Coronary artery (tissue), 2 donors: ENCODE results near the gene KCTD5.
"Not testable (repeated sequence)": the region's sequence is repeated elsewhere in the genome, so short reads cannot be mapped to it uniquely, and the experiment has no call there.

Experiments
- DNase-seq: peaks from one replicate; pipeline ENCODE4 v3.0.0-alpha.2; 2017; ENCODE audit warnings: low spot score
- H3K27ac ChIP-seq, 2 donors: fragments of 200-600 bp; sonication (generic); one replicate each; pipeline ENCODE4 v1.5.1; 2016 to 2019
- H3K4me3 ChIP-seq: fragments of 200-600 bp; sonication (generic); 2 replicates; pipeline ENCODE4 v1.5.1; 2016; ENCODE audit warnings: mild to moderate bottlenecking, moderate library complexity
- TF ChIP-seq, protein P1 (sequence below): fragments of 200-600 bp; sonication (generic); IDR thresholded peaks from one replicate; pipeline ENCODE4 v1.5.1; 2019; ENCODE audit warnings: antibody characterized with exemption

Gene KCTD5

DNA sequence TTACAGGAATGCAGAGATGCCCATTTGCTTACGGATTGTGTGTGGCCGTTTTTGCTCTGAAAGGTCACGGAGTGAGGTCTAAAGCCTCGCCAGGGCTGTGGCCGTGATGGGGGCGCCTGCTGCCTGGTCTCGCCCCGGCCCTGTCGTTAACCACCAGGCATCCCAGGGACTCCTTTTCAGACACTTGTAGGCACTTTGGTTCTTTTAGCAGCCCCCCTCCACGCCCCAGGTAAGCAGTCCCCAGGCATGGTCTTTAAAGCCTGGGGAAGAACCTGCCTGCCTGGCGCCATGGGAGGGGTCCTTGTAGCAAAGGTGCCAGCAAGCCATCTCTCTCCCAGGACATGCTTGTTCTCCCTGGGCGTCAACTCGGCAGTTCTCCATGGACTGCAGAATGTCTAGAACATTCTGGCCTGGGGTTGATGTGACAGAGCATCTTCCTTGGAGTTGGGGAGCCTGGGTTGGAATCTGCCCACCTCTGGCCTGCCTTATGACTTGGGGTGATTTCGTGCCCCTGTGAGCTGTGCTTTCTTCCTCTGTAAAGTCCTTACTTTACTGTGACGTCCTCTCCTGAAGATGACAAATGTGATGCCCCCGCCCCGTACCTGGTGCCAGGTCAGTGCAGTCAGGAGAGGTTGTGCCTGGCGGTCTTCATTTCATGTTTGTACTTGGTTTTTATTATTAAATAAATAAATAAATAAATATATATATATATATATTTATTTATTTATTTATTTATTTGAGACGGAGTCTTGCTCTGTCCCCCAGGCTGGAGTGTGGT, 5.4 kb downstream of the KCTD5 start:
- TF ChIP-seq, protein P1, sequence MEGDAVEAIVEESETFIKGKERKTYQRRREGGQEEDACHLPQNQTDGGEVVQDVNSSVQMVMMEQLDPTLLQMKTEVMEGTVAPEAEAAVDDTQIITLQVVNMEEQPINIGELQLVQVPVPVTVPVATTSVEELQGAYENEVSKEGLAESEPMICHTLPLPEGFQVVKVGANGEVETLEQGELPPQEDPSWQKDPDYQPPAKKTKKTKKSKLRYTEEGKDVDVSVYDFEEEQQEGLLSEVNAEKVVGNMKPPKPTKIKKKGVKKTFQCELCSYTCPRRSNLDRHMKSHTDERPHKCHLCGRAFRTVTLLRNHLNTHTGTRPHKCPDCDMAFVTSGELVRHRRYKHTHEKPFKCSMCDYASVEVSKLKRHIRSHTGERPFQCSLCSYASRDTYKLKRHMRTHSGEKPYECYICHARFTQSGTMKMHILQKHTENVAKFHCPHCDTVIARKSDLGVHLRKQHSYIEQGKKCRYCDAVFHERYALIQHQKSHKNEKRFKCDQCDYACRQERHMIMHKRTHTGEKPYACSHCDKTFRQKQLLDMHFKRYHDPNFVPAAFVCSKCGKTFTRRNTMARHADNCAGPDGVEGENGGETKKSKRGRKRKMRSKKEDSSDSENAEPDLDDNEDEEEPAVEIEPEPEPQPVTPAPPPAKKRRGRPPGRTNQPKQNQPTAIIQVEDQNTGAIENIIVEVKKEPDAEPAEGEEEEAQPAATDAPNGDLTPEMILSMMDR, result no peak
- H3K4me3 ChIP-seq, result no peak overlapping the region
- DNase-seq, result no peak
- H3K27ac ChIP-seq, result no peak overlapping the region

DNA sequence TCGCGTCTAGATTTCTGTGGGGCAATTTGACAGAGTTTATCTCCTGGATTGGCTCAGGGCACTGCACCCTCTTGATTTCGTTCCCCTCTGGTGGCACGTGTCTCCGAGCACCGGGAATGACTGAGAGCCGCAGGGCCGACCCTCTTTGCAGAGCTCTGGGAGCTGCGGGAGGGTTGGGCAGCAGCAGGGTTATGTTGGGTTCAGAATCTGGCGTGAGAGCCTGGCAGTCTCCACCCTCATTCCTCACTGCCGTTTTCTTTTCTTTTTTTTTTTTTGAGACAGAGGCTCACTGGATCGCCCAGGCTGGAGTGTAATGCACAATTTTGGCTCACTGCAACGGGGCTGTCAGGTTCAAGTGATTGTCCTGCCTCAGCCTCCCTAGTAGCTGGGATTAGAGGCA, 7.1 kb downstream of the KCTD5 start:
- H3K4me3 ChIP-seq, H3K27ac ChIP-seq, DNase-seq: not testable (repeated sequence)

- no peak overlapping the region for H3K4me3 ChIP-seq
- no peak for DNase-seq
Observed at GRCh38 chr16:2689968-2690801, 7.9 kb downstream of the KCTD5 start.

GRCh38 chr16:2690852-2691251, 8.5 kb downstream of the KCTD5 start:
- H3K4me3 ChIP-seq, result no peak overlapping the region
- no peak overlapping the region for H3K27ac ChIP-seq
- DNase-seq, result no peak
- TF ChIP-seq, protein P1, result no peak

More at GRCh38 chr16:2689968-2690801, 7.9 kb downstream of the KCTD5 start:
- H3K27ac ChIP-seq, result no peak overlapping the region
- TF ChIP-seq, protein P1, result no peak

GRCh38 chr16:2691491-2692248, 9.3 kb downstream of the KCTD5 start:
- Histone ChIP-seq H3K27ac (no peak overlapping the region), H3K4me3 (no peak overlapping the region)
- no peak for DNase-seq
- TF ChIP-seq, protein P1, result no peak

- TF ChIP-seq, protein P1, result no peak
- DNase-seq, result no peak
- no peak overlapping the region for H3K4me3 ChIP-seq
- H3K27ac ChIP-seq, result no peak overlapping the region
Observed at GRCh38 chr16:2692251-2692947, 10.1 kb downstream of the KCTD5 start.
